HG03432 (cell line): ENCODE data around the gene PPIE.

ENCODE experiments used
- ATAC-seq: cut with Tn5 transposase; IDR thresholded peaks from one replicate; pipeline ENCODE4 v1.9.1; 2021; ENCODE audit warnings: mild to moderate bottlenecking, moderate library complexity; ENCODE audit not compliant: unreplicated experiment

Gene PPIE

DNA sequence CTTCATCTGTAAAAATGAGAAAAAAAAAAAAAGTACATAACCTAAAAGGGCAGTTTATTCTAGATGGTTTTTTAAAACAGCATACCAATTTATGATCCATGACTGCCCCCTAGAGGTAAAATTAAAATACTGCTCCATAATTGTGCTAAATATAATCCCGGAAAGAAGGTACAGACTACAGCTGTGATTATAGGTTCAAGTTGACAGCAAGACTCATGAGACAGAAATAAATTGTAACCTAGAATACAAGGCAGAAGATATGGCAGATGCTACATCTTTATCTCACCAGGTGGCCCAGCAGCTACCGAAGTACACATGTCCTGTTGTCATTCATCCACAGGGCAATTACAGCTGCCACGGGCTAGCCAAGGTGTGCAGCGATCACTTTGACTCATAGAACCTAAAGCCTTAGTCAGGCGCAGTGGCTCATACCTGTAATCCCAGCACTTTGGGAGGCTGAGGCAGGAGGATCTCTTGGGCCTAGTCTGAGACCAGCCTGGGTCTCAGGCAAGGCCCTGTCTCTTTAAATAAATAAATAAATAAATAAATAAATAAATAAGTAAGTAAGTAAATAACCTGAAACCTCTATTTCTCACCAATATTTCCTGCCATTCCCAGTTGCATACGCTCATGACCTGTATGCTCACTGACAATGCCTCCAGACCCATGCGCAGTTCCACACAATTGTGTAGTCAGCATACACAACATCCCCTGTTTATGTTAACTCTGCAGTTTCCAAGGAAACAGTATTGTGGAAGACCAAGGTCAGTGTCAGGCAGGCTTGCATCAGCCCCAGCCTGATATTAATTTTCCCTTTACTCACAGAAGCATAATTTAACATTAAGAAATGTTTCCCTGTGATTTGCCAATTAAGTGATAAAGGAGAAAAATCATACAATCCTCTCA, 18.3 kb upstream of the PPIE start:
- ATAC-seq, result no peak

DNA sequence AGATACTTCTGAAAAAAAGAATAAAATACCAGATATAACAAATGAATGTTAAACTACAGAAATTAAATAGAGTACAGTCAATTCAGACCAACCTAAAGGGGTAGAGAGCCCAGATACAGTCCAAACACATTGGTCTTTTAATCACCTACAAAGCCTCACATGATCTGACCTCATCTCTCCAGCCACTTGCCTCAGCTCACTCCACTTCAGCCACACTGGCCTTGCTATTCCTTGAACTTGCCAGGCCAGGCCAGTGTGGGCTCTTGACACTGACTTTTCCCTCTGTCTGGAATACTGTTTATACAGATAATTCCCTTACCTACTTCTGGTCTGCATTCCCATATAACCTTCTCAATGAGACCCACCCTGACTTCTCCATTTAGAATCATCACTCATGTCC, 17.0 kb upstream of the PPIE start:
- no peak for ATAC-seq

DNA sequence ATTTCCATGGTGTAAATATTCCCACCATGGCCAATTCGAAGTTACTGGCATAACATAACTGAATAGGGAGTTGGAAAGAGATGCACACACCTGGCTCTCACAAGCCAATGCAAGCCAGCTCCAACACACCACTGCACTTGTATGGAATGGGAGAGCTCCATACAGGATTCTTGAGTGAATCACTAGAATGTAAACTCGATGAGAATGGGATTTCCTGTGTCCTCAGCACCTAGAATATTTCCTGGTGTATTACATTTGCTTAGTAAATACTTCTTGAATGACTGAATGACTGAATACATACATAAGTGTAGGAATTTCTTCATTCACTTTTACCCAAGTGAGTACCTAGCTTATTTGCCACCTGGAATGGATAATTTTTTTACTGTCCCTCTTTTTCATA, 16.2 kb upstream of the PPIE start:
- no peak for ATAC-seq

DNA sequence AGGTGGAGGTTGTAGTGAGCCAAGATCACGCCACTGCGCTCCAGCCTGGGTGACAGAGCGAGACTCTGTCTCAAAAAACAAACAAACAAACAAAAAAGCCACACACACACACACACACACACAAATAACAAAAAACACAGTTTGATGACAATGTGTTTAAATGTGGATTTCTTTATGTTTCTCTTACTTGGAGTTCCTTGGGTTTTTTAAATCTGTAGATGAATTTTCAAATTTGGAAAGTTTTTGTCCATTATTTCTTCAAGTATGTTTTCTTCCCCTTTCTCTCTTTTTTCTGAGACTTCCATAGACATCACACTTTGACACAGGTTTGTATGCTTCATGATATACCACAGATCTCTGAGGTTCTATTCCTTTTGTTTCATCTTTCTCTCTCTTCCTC, 12.1 kb upstream of the PPIE start:
- no peak for ATAC-seq

DNA sequence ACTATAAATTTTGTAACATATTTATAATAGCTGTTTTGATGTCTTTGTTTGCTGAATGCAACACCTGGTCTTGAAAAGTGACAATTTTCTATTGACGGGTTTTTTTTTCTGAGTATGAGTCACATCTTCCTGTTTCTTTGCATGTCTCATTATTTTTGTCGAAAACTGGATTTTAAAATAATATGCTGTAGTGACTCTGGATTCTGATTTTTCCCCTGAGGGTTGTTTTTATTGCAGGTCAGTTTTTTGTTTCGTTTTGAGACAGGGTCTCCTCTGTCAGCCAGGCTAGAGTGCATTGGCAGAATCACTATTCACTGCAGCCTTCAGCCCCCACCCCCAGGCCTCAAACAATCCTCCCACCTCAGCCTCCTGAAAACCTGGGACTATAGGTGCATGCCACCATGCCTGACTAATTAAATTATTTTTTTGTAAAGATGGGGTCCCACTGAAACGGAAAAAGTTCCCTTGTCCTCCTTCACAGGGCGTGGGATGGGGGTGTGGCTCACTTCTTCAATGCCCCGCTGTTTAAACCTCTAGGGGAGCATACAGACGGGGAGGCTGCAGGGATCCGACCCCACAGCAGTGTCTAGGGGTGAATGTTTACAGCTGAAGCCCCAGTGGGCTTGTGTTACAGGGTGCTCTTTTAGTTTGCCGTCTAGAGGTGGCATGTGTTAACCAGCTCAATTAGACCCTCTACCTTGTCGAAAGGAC, 11.3 kb upstream of the PPIE start:
- ATAC-seq, result peak; percentile 58

DNA sequence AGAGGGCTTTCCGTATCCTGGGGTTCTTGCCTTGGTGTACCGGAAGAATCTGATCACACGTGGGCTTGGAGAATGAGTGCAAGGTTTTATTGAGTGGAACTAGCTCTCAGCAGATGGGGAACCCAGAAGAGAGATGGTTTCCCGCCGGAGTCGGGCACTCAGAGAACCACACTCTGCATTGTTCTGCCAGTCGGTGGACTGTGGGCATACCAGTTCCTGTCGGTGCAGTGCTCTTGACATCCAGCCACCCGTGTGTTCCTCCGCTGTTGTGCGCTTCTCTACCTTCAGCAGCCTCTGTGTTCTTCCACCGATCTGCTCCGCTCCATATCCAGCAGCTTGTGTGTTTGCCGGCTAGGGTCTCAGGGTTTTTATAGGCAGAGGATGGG, 10.8 kb upstream of the PPIE start:
- no peak for ATAC-seq

DNA sequence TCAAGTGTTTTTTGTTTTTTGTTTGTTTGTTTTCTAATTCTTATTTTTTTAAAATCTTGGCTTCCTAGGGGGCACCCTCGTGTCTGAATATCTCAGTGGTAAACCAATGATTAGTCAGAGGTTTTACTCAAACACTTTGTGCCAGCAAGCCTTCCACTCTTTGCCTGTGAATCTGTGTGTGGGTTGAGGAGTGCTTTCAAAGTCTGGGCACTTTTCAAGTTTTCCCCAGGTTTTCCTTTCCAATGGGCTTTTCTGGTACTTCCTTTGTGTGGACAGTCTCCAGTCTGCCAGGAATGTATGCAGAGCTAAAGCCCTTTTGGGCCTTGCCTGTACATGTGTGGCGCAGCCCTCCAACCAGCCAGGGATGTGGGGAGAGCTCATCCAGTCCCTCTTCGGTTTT, 9.7 kb upstream of the PPIE start:
- ATAC-seq, result no peak

DNA sequence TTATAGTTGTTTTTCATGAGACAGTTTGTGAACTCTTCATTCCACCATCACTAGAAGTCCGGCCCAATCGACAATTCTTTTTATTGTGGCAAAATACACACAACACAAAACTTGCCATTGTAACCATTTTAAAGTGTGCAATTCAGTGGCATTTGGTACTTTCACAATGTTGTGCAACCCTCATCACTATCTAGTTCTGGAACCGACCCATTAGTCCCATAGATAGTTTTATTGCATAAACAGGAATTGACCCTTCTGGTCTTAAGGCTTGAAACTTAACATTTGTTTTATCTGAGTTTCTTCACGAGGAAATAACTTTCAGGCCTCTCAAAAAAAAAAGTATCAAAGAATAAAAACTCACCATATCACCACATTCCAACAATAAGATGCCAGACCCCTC, 8.8 kb upstream of the PPIE start:
- ATAC-seq, result no peak

DNA sequence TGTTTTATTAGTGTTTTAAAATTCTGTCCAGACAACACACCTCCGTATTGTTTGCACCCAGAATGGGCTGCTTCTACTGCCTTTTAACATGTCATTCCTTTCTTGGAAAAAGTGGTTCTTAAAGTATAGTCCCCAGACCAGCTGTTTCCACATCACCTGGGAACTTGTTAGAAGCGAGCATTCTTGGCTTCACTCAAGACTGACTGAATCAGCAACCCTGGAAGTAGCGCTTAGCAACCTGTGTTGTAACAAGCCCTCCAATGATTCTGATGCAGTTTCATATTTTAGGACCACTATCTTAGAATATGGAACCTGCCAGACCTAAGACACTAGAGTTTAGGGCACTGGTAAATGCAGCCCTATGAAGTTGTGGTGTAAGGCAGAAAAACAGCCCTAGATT, 6.0 kb upstream of the PPIE start:
- no peak for ATAC-seq

DNA sequence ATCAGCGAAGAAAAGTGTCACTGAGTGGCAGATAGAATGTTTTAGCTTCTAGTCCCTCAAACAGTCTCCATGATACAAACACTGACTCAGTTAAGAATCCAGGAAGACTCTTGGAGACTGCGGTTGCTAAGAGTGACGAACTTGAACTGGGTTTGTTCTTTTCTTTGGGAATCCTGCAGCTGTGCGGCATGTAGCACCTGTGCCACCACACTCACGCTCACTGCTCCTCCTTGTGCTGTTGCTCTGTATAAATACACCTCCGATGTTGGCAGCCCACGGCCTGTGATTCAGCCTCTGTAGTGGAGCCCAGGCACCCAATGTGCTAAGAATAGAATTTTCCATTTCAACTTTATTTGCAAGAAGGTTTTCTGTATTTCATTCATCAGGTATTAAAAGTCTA, 5.5 kb upstream of the PPIE start:
- ATAC-seq, result no peak

DNA sequence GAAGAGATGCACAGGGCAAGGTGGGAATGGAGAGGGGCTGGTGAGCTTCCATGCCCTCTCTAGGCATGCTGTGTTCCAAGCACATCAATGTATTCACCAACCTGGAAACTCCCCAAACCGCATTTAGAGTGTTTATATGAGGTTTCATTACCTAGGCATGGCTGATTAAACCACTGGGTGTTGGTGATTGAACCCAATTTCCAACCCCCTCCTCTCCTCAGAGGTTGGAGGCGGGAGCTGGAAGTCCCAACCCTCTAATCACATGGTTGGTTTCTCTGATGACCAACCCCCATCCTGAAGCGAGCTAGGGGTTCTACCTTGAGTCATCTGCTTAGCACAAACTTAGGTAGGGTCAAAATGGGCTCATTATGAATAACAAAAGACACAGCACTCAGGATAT, 3.0 kb upstream of the PPIE start:
- ATAC-seq, result no peak

DNA sequence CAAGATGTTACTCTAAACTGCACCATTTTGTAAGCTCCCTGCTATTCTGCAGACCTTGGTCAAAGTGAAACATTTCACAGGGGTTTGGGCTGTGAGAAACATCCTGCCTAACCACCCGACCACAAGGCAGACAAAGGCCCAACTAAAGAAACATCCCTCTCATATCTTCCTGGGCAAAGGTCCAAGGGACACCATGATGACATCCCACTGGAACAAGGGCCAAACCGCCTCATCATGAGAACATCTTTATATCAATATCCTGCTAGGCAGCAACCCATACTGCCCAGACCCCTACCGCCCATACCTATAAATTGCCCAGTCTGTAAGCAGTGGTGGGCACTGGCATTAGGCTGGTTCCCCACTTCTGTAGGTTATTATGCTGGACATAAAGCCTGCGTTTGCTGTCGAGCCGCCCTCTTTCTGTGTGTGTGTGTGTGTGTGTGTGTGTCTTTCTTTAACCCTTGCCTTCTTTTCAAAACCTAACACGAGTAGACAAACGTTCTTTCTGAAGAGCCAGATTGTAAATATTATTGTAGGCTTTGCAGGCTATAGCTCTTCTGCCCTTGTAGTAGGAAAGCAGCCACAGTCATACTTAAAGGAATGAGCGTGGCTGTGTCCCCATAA, 1.0 kb upstream of the PPIE start:
- no peak for ATAC-seq

DNA sequence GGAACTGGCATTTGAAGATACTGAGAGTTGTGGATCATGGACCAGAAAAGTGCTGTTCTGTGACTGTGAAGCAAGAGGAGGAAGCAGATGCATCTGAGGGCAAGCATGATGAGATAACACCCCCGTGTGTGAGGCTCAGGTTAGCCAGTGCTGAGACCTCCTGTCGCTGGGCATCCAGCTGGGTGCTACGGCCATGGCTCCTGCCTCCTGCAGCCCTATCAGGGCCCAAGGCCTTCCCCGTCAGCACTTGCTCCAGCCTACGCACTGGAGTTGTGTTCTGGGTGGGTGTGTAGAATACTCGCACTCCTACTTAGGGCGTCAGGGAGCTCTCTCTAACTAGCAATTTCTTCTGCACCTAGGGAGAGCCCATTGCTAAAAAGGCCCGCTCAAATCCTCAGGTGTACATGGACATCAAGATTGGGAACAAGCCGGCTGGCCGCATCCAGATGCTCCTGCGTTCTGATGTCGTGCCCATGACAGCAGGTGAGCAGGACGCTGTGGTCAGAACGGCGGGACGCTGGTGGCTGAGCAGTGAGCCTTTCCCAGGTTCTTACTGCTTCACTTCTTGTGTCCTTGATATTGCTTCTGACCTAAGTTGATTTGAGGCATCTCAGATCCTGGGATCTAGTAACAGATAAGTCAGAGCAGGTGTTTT, 6.5 kb downstream of the PPIE start:
- ATAC-seq, result no peak

DNA sequence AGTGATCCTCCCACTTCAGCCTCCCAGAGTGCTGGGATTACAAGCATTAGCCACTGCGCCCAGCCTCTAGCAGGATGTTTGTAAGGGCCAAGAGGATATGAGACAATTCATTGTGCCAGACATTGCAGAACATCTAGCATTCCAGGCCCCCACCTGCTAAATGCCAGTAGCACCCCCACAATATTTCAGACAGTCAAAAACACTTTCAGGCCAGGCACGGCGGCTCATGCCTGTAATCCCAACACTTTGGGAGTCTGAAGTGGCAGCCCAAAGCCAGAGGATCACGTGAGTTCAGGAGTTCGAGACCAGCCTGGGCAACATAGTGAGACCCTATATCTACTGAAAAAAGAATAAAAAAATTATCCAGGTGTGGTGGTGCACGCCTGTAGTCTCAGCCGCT, 12.9 kb downstream of the PPIE start:
- no peak for ATAC-seq

DNA sequence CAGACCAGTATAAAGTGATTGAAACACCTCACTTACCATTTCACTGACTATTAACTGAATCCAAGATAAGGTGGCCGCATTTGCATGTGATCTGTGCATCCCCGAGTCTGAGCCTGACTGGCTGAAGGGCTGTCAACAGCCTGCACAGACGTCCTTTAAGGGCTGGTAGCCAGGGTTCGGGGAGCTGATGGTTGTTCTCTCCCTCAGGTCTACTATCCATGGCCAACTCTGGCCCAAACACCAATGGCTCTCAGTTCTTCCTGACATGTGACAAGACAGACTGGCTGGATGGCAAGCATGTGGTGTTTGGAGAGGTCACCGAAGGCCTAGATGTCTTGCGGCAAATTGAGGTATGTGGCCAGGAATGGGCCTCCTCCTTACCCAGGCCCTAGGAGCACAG, 14.0 kb downstream of the PPIE start:
- ATAC-seq, result no peak

DNA sequence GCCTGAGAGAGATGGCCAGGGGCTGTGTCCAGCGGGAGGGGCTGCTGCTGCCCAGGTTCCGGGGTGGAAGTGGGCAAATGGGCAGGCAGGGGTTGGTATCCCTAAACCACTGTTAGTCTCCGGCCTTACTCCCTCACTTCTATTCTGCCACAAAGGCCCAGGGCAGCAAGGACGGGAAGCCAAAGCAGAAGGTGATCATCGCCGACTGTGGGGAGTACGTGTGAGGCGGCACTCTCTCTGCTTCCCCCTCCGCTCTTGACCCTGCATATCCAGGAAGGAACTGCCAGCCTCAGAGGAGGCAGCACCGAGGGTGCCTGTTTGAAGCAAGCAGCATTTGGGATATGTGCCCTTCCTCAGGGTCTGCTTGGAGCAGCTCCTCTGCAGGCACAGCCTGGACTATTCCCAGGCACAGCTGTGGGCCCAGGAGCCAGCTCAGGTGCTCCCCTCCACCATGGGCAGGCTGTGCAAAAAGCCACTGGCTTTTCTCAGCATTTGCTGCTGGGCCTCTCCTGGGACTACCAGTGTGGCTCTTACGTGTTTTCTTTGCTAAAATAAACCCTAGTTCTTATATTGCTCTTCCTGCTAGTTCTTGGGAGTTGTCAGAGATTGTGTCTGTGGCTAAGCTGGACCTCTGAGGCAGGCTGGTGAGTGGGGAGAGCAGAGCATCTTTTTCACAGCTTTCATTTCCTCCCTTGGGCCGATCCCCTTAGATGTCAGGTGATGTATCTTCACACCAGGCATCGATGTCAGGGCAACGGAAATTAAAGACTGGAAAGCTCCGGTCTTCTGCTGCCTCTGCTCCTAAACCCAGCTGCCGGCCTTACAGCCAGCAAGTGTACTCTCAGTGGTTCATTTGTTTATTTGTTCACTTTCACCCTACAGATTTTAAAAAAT, 14.7 kb downstream of the PPIE start:
- ATAC-seq, result no peak

DNA sequence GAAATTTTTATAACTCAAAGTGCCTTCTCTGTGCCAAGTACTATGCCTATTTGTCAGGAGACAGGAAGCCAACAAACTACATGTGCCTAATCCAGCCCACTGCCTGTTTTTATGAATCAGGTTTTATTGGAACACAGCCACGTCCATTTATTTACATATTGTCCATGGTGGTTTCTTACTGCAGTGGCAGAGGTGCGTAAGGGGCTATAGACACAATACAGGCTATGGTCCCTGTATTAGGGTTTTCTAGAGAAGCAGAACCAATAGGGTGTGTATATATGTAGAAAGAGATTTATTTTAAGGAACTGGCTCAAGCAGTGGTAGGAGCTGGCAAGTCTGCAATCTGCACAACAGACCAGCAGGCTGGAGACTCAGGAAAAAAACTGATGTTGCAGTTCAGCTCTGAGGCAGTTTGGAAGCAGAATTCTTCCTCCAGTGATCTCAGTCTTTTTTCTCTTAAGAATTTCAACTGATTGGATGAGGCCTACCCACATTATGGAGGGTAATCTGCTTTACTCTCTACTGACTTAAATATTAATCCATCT, 15.4 kb downstream of the PPIE start:
- no peak for ATAC-seq

DNA sequence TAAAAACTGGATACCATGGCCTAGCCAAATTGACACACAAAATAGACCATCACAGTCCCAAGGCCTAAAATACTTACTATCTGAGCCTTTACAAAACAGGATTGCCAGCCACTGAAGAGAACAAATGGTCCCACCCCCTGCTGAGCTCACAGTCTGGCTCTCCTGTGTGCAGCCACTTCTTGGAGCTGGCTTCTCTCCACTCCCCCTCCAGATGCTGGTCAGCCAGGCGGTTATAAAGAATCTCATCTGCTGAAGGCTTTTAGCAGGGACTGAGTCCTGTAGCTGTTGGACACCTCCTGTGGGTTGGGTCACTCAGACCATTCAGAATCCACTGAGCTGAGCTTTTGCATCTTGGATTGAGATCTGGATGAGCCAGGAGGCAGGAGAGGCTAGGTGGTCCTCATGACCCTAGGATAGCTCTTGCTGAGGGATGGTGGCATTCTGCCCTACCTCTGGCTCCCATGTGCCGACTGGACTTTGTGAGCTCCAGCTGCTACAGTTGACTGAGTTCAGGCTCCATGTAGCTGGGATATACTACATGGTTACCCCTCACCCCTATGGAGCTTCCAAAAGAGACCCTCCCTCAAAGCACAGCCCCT, 16.3 kb downstream of the PPIE start:
- ATAC-seq, result no peak

DNA sequence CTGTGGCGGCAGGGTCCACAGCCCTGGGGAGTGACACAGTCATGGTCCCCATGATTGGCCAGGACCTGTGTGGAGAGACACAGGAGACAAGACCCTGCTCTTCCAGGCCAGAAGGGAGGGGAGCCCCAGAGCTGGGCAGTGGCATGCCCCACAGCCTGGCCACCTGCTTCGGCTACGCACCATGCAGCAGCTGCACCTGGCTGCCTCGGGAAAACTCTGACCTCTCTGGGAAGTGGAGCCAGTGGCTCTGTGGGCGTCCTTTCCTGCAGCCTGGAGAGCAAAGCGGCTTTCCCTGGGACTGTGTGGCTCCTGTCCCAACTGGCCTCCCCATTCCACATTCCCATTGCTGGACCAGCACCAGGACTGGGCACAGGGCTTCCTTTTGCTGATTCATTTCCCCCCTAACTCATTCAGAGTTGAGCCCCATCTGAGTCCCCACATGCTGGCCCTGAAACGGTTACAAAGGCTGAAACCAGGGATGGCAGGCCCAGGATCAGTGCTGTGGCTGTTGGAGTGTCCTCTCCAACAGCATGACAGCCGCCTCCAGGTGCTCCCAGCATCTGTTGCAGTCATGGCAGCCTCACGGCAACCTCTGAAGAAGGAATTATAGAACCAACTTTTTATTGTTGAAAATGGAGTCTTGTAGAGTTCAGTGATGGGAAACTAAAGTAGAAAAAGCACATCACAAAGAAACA, 17.4 kb downstream of the PPIE start:
- ATAC-seq, result no peak
